K562 (cell line): ENCODE measurements around the gene PTPN1. TPM values are rescaled to one million over a fixed set of nuclear protein-coding genes. Genes with fewer than 3 reads are reported as not detected.

Source experiments
- DMBX1 ChIP-seq: fragments of 250-450 bp; sonication (Bioruptor Pico); IDR thresholded peaks from 2 replicates; pipeline ENCODE4 v1.8.0; 2022; ENCODE audit warnings: inconsistent platforms, mild to moderate bottlenecking, moderate library complexity, borderline replicate concordance
- ETV5 ChIP-seq: sonication (generic); formaldehyde crosslinking; IDR thresholded peaks from 2 replicates; pipeline ENCODE4 v1.4.0; 2020; ENCODE audit warnings: low read depth, mild to moderate bottlenecking, missing genetic modification reagents
- RBM34 ChIP-seq: fragments of 200-400 bp; formaldehyde crosslinking; IDR thresholded peaks from 2 replicates; pipeline ENCODE4 v1.6.1; 2018; ENCODE audit warnings: low read length, borderline replicate concordance; ENCODE audit not compliant: insufficient read depth
- SP1 ChIP-seq: sonication (generic); formaldehyde crosslinking; IDR thresholded peaks from 2 replicates; pipeline ENCODE4 v1.8.1; 2022; ENCODE audit warnings: mild to moderate bottlenecking, missing genetic modification reagents
- ZNF407 ChIP-seq: fragments of 450-650 bp; IDR thresholded peaks from 2 replicates; pipeline ENCODE4 v1.6.1; 2016; ENCODE audit warnings: low read depth
- polyA plus RNA-seq, 8 experiments: library from polyadenylated mRNA; depleted of rRNA in 4 of 8; stranded (reverse) in 5 of 8; unstranded in 3 of 8; fragments of >200 nt; fragmentation: Nextera tagmentation in 2 of 8; fragmentation: Illumina TruSeq in 1 of 8; extraction: Ambion mirVana in 2 of 8; extraction: Trizol in 1 of 8; gene quantifications; 2 replicates each; pipeline versions ENCODE4 v1.2.1 to v1.2.3, GENCODE V29; 2011 to 2014; ENCODE audit warnings: inconsistent platforms in 1 of 8, missing spikeins in 1 of 8
- total RNA-seq, 7 experiments: library from RNA; depleted of rRNA in 6 of 7; stranded (reverse); fragments of >200 nt in 6 of 7; fragmentation: Illumina TruSeq in 2 of 7; extraction: Trizol in 2 of 7; gene quantifications; 2 replicates each; pipeline versions ENCODE4 v1.2.1 to v1.2.3, GENCODE V29; 2011 to 2021; ENCODE audit warnings: low replicate concordance in 1 of 7
- TF ChIP-seq, protein P1 (sequence below): fragments of 450-650 bp; IDR thresholded peaks from 2 replicates; pipeline ENCODE4 v1.6.1; 2018; ENCODE audit warnings: mild to moderate bottlenecking, low read depth; ENCODE audit not compliant: partially characterized antibody
- TF ChIP-seq, protein P2 (sequence below): fragments of 200-400 bp; formaldehyde crosslinking; IDR thresholded peaks from 2 replicates; pipeline ENCODE4 v1.6.1; 2017; ENCODE audit warnings: mild to moderate bottlenecking, low read depth, low read length, moderate library complexity
- TF ChIP-seq, protein P3 (sequence below): fragments of 200-800 bp; sonication (Bioruptor generic); IDR thresholded peaks from 2 replicates; pipeline ENCODE4 v1.6.1; 2016; ENCODE audit warnings: missing genetic modification characterization, missing compliant biosample characterization

The PTPN1 gene
- total and polyA plus RNA-seq, 9 of the 15 experiments (the other 6 are each of a cell fraction or from before 2014, with no cell fraction given), result 11.0 to 85.3 (median 54.0) TPM

DNA sequence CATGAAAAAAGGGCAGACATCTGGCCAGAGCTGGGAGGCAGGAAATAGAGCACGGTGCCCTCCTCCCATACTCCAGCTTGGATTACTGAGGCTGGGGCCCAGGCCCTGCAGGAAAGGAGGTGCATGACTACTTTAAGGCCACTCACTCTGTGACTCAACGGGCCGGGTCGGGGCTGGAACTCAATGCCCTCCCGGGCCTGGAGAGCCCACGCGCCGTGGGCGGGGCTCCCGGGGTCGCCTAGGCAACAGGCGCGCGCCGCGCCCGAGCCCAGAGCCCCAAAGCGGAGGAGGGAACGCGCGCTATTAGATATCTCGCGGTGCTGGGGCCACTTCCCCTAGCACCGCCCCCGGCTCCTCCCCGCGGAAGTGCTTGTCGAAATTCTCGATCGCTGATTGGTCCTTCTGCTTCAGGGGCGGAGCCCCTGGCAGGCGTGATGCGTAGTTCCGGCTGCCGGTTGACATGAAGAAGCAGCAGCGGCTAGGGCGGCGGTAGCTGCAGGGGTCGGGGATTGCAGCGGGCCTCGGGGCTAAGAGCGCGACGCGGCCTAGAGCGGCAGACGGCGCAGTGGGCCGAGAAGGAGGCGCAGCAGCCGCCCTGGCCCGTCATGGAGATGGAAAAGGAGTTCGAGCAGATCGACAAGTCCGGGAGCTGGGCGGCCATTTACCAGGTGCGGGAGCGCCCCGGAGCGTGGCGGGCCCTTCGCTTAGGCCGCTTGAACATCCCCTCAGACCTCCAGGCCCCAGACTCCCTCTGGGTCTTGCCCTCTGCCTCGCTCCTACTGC, at the start of gene PTPN1 (continued):
- TF ChIP-seq ZNF407 (no peak), SP1 (peak; percentile 95), RBM34 (no peak), ETV5 (CRISPR knock-in tag) (no peak; the same call in 1 of the 2 replicates), DMBX1 (CRISPR knock-in tag) (no peak)
- TF ChIP-seq, protein P1, sequence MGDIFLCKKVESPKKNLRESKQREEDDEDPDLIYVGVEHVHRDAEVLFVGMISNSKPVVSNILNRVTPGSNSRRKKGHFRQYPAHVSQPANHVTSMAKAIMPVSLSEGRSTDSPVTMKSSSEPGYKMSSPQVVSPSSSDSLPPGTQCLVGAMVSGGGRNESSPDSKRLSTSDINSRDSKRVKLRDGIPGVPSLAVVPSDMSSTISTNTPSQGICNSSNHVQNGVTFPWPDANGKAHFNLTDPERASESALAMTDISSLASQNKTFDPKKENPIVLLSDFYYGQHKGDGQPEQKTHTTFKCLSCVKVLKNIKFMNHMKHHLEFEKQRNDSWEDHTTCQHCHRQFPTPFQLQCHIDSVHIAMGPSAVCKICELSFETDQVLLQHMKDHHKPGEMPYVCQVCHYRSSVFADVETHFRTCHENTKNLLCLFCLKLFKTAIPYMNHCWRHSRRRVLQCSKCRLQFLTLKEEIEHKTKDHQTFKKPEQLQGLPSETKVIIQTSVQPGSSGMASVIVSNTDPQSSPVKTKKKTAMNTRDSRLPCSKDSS, result no peak
- TF ChIP-seq, protein P2, sequence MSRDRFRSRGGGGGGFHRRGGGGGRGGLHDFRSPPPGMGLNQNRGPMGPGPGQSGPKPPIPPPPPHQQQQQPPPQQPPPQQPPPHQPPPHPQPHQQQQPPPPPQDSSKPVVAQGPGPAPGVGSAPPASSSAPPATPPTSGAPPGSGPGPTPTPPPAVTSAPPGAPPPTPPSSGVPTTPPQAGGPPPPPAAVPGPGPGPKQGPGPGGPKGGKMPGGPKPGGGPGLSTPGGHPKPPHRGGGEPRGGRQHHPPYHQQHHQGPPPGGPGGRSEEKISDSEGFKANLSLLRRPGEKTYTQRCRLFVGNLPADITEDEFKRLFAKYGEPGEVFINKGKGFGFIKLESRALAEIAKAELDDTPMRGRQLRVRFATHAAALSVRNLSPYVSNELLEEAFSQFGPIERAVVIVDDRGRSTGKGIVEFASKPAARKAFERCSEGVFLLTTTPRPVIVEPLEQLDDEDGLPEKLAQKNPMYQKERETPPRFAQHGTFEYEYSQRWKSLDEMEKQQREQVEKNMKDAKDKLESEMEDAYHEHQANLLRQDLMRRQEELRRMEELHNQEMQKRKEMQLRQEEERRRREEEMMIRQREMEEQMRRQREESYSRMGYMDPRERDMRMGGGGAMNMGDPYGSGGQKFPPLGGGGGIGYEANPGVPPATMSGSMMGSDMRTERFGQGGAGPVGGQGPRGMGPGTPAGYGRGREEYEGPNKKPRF, result no peak
- TF ChIP-seq, protein P3, sequence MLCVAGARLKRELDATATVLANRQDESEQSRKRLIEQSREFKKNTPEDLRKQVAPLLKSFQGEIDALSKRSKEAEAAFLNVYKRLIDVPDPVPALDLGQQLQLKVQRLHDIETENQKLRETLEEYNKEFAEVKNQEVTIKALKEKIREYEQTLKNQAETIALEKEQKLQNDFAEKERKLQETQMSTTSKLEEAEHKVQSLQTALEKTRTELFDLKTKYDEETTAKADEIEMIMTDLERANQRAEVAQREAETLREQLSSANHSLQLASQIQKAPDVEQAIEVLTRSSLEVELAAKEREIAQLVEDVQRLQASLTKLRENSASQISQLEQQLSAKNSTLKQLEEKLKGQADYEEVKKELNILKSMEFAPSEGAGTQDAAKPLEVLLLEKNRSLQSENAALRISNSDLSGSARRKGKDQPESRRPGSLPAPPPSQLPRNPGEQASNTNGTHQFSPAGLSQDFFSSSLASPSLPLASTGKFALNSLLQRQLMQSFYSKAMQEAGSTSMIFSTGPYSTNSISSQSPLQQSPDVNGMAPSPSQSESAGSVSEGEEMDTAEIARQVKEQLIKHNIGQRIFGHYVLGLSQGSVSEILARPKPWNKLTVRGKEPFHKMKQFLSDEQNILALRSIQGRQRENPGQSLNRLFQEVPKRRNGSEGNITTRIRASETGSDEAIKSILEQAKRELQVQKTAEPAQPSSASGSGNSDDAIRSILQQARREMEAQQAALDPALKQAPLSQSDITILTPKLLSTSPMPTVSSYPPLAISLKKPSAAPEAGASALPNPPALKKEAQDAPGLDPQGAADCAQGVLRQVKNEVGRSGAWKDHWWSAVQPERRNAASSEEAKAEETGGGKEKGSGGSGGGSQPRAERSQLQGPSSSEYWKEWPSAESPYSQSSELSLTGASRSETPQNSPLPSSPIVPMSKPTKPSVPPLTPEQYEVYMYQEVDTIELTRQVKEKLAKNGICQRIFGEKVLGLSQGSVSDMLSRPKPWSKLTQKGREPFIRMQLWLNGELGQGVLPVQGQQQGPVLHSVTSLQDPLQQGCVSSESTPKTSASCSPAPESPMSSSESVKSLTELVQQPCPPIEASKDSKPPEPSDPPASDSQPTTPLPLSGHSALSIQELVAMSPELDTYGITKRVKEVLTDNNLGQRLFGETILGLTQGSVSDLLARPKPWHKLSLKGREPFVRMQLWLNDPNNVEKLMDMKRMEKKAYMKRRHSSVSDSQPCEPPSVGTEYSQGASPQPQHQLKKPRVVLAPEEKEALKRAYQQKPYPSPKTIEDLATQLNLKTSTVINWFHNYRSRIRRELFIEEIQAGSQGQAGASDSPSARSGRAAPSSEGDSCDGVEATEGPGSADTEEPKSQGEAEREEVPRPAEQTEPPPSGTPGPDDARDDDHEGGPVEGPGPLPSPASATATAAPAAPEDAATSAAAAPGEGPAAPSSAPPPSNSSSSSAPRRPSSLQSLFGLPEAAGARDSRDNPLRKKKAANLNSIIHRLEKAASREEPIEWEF (CRISPR knock-in tag), result no peak
